GM18858 (cell line): ENCODE data around the gene TENM3.

ENCODE experiments used
- ATAC-seq: cut with Tn5 transposase; IDR thresholded peaks from one replicate; pipeline ENCODE4 v1.9.1; 2021; ENCODE audit not compliant: unreplicated experiment

TENM3 gene

GRCh38 chr4:182251116-182251515, 7.9 kb downstream of the TENM3 start:
- ATAC-seq: no peak

- ATAC-seq: no peak
Observed at GRCh38 chr4:182252220-182252619, 9.0 kb downstream of the TENM3 start.

GRCh38 chr4:182254026-182254780, 11.0 kb downstream of the TENM3 start:
- ATAC-seq: no peak

- ATAC-seq: no peak
Observed at GRCh38 chr4:182255441-182256190, 12.4 kb downstream of the TENM3 start.

- no peak for ATAC-seq
Observed at GRCh38 chr4:182257016-182257415, 13.8 kb downstream of the TENM3 start.

GRCh38 chr4:182257503-182257902, 14.3 kb downstream of the TENM3 start:
- ATAC-seq: no peak

GRCh38 chr4:182258441-182259000, 15.3 kb downstream of the TENM3 start:
- no peak for ATAC-seq

- no peak for ATAC-seq
Observed at GRCh38 chr4:182261651-182262223, 18.5 kb downstream of the TENM3 start.

GRCh38 chr4:182263562-182263961, 20.4 kb downstream of the TENM3 start:
- ATAC-seq: no peak

- ATAC-seq: no peak
Observed at GRCh38 chr4:182264139-182264752, 21.0 kb downstream of the TENM3 start.

GRCh38 chr4:182265881-182266280, 22.7 kb downstream of the TENM3 start:
- no peak for ATAC-seq

- no peak for ATAC-seq
Observed at GRCh38 chr4:182267048-182267447, 23.8 kb downstream of the TENM3 start.

GRCh38 chr4:182268966-182269365, 25.8 kb downstream of the TENM3 start:
- no peak for ATAC-seq

GRCh38 chr4:182271731-182272130, 28.5 kb downstream of the TENM3 start:
- ATAC-seq: no peak

- ATAC-seq: no peak
Observed at GRCh38 chr4:182272151-182272550, 28.9 kb downstream of the TENM3 start.

GRCh38 chr4:182273191-182273935, 30.2 kb downstream of the TENM3 start:
- no peak for ATAC-seq

- ATAC-seq: no peak
Observed at GRCh38 chr4:182276210-182277109, 33.3 kb downstream of the TENM3 start.

GRCh38 chr4:182277377-182277776, 34.2 kb downstream of the TENM3 start:
- no peak for ATAC-seq

GRCh38 chr4:182278729-182279128, 35.5 kb downstream of the TENM3 start:
- ATAC-seq: no peak
